HEK293 (cell line): ENCODE data around the gene POU5F1.

Source experiments
- BCL11B ChIP-seq: fragments of 450-650 bp; formaldehyde crosslinking; IDR thresholded peaks from 2 replicates; pipeline ENCODE4 v1.5.1; 2016; ENCODE audit warnings: low read depth, missing biosample characterization, missing genetic modification characterization
- EGR2 ChIP-seq: fragments of 450-650 bp; formaldehyde crosslinking; IDR thresholded peaks from 2 replicates; pipeline ENCODE4 v1.5.1; 2016; ENCODE audit warnings: low read depth, missing biosample characterization, missing genetic modification characterization
- IKZF3 ChIP-seq: fragments of 450-650 bp; IDR thresholded peaks from 2 replicates; pipeline ENCODE4 v1.5.0; 2018; ENCODE audit warnings: missing biosample characterization, mild to moderate bottlenecking, missing genetic modification characterization, moderate library complexity
- MZF1 ChIP-seq: fragments of 450-650 bp; formaldehyde crosslinking; IDR thresholded peaks from 2 replicates; pipeline ENCODE4 v1.5.1; 2017; ENCODE audit warnings: missing biosample characterization, missing genetic modification characterization, borderline replicate concordance
- OSR2 ChIP-seq: fragments of 450-650 bp; formaldehyde crosslinking; IDR thresholded peaks from 2 replicates; pipeline ENCODE4 v1.5.1; 2016; ENCODE audit warnings: missing biosample characterization, missing genetic modification characterization
- SCRT2 ChIP-seq: fragments of 450-650 bp; formaldehyde crosslinking; IDR thresholded peaks from 2 replicates; pipeline ENCODE4 v1.5.1; 2016; ENCODE audit warnings: missing biosample characterization, missing genetic modification characterization
- YY1 ChIP-seq: fragments of 450-650 bp; formaldehyde crosslinking; IDR thresholded peaks from 2 replicates; pipeline ENCODE4 v1.5.1; 2018; ENCODE audit warnings: missing biosample characterization, missing genetic modification characterization
- ZBTB20 ChIP-seq: fragments of 450-650 bp; formaldehyde crosslinking; IDR thresholded peaks from 2 replicates; pipeline ENCODE4 v1.5.1; 2016; ENCODE audit warnings: missing biosample characterization, missing genetic modification characterization
- ZBTB26 ChIP-seq: fragments of 450-650 bp; formaldehyde crosslinking; optimal IDR thresholded peaks from 2 replicates; pipeline ENCODE3; 2016; ENCODE audit warnings: missing biosample characterization, mild to moderate bottlenecking, missing genetic modification characterization
- ZNF132 ChIP-seq: fragments of 450-650 bp; formaldehyde crosslinking; IDR thresholded peaks from 2 replicates; pipeline ENCODE4 v1.5.1; 2017; ENCODE audit warnings: missing biosample characterization, missing genetic modification characterization, borderline replicate concordance
- ZNF2 ChIP-seq: fragments of 450-650 bp; formaldehyde crosslinking; IDR thresholded peaks from 2 replicates; pipeline ENCODE4 v1.5.1; 2016; ENCODE audit warnings: missing biosample characterization, missing genetic modification characterization
- ZNF292 ChIP-seq: fragments of 450-650 bp; formaldehyde crosslinking; IDR thresholded peaks from 2 replicates; pipeline ENCODE4 v1.5.1; 2016; ENCODE audit warnings: low read depth, missing biosample characterization, missing genetic modification characterization, borderline replicate concordance
- ZNF404 ChIP-seq: fragments of 450-650 bp; formaldehyde crosslinking; IDR thresholded peaks from 2 replicates; pipeline ENCODE4 v1.5.1; 2017; ENCODE audit warnings: missing biosample characterization, missing genetic modification characterization
- ZNF423 ChIP-seq: fragments of 450-650 bp; formaldehyde crosslinking; IDR thresholded peaks from 2 replicates; pipeline ENCODE4 v1.5.1; 2016; ENCODE audit warnings: missing biosample characterization, missing genetic modification characterization
- ZNF433 ChIP-seq: fragments of 450-650 bp; formaldehyde crosslinking; IDR thresholded peaks from 2 replicates; pipeline ENCODE4 v1.5.1; 2016; ENCODE audit warnings: missing biosample characterization, missing genetic modification characterization, low read depth
- ZNF449 ChIP-seq: fragments of 450-650 bp; formaldehyde crosslinking; IDR thresholded peaks from 2 replicates; pipeline ENCODE4 v1.5.1; 2017; ENCODE audit warnings: missing biosample characterization, mild to moderate bottlenecking, missing genetic modification characterization, moderate library complexity
- ZNF48 ChIP-seq: fragments of 450-650 bp; formaldehyde crosslinking; IDR thresholded peaks from 2 replicates; pipeline ENCODE4 v1.5.1; 2016; ENCODE audit warnings: missing biosample characterization, missing genetic modification characterization
- ZNF510 ChIP-seq: fragments of 450-650 bp; formaldehyde crosslinking; IDR thresholded peaks from 2 replicates; pipeline ENCODE4 v1.5.1; 2018; ENCODE audit warnings: mild to moderate bottlenecking, missing genetic modification characterization, missing biosample characterization; ENCODE audit not compliant: insufficient replicate concordance
- ZNF513 ChIP-seq: fragments of 450-650 bp; IDR thresholded peaks from 2 replicates; pipeline ENCODE4 v1.5.1; 2018; ENCODE audit warnings: missing biosample characterization, missing genetic modification characterization
- ZNF548 ChIP-seq: fragments of 450-650 bp; formaldehyde crosslinking; IDR thresholded peaks from 2 replicates; pipeline ENCODE4 v1.5.1; 2016; ENCODE audit warnings: missing biosample characterization, missing genetic modification characterization
- ZNF558 ChIP-seq: fragments of 450-650 bp; formaldehyde crosslinking; IDR thresholded peaks from 2 replicates; pipeline ENCODE4 v1.5.1; 2016; ENCODE audit warnings: missing biosample characterization, missing genetic modification characterization
- ZNF561 ChIP-seq: fragments of 450-650 bp; IDR thresholded peaks from 2 replicates; pipeline ENCODE4 v1.5.1; 2018; ENCODE audit warnings: missing biosample characterization, missing genetic modification characterization, borderline replicate concordance
- TF ChIP-seq, protein P1 (sequence below): fragments of 450-650 bp; formaldehyde crosslinking; IDR thresholded peaks from 2 replicates; pipeline ENCODE4 v1.5.1; 2016; ENCODE audit warnings: missing biosample characterization, missing genetic modification characterization

POU5F1 gene

GRCh38 chr6:31152781-31153180 lies 17.7 kb downstream of the POU5F1 start (continued):
- no peak for TF ChIP-seq ZNF513 (tag by site-specific recombination)
- no peak for TF ChIP-seq ZNF433
- TF ChIP-seq ZBTB20 (tag by site-specific recombination): peak; percentile 38; the same call in 1 of the 2 replicates
- no peak for TF ChIP-seq ZNF48 (tag by site-specific recombination)
- TF ChIP-seq YY1: no peak
- TF ChIP-seq, protein P1, sequence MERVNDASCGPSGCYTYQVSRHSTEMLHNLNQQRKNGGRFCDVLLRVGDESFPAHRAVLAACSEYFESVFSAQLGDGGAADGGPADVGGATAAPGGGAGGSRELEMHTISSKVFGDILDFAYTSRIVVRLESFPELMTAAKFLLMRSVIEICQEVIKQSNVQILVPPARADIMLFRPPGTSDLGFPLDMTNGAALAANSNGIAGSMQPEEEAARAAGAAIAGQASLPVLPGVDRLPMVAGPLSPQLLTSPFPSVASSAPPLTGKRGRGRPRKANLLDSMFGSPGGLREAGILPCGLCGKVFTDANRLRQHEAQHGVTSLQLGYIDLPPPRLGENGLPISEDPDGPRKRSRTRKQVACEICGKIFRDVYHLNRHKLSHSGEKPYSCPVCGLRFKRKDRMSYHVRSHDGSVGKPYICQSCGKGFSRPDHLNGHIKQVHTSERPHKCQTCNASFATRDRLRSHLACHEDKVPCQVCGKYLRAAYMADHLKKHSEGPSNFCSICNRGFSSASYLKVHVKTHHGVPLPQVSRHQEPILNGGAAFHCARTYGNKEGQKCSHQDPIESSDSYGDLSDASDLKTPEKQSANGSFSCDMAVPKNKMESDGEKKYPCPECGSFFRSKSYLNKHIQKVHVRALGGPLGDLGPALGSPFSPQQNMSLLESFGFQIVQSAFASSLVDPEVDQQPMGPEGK (tag by site-specific recombination): no peak
- TF ChIP-seq ZBTB26 (tag by site-specific recombination): no peak
- no peak for TF ChIP-seq ZNF132
- TF ChIP-seq SCRT2: peak; percentile 60
- no peak for TF ChIP-seq ZNF561 (tag by site-specific recombination)
- TF ChIP-seq IKZF3 (tag by site-specific recombination): no peak
- peak; percentile 89 for TF ChIP-seq OSR2 (tag by site-specific recombination)
- TF ChIP-seq MZF1 (tag by site-specific recombination): no peak
- no peak for TF ChIP-seq BCL11B (tag by site-specific recombination)
- no peak for TF ChIP-seq ZNF558 (tag by site-specific recombination)
- TF ChIP-seq ZNF292: no peak
- TF ChIP-seq ZNF449 (tag by site-specific recombination): no peak
- no peak for TF ChIP-seq ZNF510 (tag by site-specific recombination)
- no peak for TF ChIP-seq ZNF2 (tag by site-specific recombination)
- no peak for TF ChIP-seq ZNF423 (tag by site-specific recombination)
- TF ChIP-seq ZNF404 (tag by site-specific recombination): no peak
- no peak for TF ChIP-seq ZNF548 (tag by site-specific recombination)
- TF ChIP-seq EGR2 (tag by site-specific recombination): peak; percentile 17; the same call in 1 of the 2 replicates
